ENCODE measurements around the gene TSPEAR. TPM values are rescaled to one million over a fixed set of nuclear protein-coding genes. Genes with fewer than 3 reads are reported as not detected.

Gene TSPEAR
- total RNA-seq, 2 experiments from 2014 or later: not detected

DNA sequence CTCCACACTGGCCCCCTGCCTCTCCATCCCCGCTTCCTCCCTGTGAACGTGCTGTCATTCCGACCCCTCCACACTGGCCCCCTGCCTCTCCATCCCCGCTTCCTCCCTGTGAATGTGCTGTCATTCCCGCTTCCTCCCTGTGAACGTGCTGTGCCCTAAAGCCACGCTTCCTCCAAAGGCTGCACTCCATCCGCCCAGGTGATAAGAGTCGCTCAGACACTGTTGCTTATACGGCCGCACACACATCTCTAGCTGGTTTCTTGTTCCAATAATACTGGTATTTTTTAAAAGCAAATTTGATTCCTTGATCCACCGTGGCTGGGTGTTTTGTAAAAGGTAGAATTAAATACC lies 39.3 kb upstream of the TSPEAR start:
- no peak for TF ChIP-seq CTCF (IDR thresholded peaks at IDR 0.05)
- no peak overlapping the region for H3K4me3 ChIP-seq (ENCODE audit: low read length)
- Mint-ChIP-seq H3K27me3 (peaks cover 7% of the 10 kb centered on the region), H3K36me3 (ENCODE audit: low read depth) (no peaks in the 10 kb centered on the region), H3K27ac (no peak overlapping the region), H3K9me3 (peaks cover 3% of the 10 kb centered on the region), H3K4me1 (ENCODE audit: low read depth) (no peaks in the 10 kb centered on the region), H3K4me3 (no peak overlapping the region)
- peaks cover 0 to 6% of the 10 kb centered on the region in 2 experiments for H3K27me3 ChIP-seq (ENCODE audit: control insufficient read depth in 1 of 2, insufficient read depth in 2 of 2, low read length in 2 of 2)
- no peaks in the 10 kb centered on the region for H3K9me3 ChIP-seq (ENCODE audit: control insufficient read depth in 1 of 2, insufficient read depth in 1 of 2, low read length in 2 of 2)
- no peak for DNase-seq
- H3K27ac ChIP-seq (ENCODE audit: low read depth in 1 of 2, low read length in 2 of 2): no peak overlapping the region
- ChIA-PET CTCF (no interaction called here), POLR2A (no interaction called here)
- no peak for ATAC-seq (ENCODE audit: poor library complexity)
- H3K4me1 ChIP-seq (ENCODE audit: insufficient read depth, low read length): no peaks in the 10 kb centered on the region
- H3K36me3 ChIP-seq (ENCODE audit: insufficient read depth, low read length): no peaks in the 10 kb centered on the region
- intact Hi-C loops (cut with DNase I, micrococcal nuclease): no loop called here

DNA sequence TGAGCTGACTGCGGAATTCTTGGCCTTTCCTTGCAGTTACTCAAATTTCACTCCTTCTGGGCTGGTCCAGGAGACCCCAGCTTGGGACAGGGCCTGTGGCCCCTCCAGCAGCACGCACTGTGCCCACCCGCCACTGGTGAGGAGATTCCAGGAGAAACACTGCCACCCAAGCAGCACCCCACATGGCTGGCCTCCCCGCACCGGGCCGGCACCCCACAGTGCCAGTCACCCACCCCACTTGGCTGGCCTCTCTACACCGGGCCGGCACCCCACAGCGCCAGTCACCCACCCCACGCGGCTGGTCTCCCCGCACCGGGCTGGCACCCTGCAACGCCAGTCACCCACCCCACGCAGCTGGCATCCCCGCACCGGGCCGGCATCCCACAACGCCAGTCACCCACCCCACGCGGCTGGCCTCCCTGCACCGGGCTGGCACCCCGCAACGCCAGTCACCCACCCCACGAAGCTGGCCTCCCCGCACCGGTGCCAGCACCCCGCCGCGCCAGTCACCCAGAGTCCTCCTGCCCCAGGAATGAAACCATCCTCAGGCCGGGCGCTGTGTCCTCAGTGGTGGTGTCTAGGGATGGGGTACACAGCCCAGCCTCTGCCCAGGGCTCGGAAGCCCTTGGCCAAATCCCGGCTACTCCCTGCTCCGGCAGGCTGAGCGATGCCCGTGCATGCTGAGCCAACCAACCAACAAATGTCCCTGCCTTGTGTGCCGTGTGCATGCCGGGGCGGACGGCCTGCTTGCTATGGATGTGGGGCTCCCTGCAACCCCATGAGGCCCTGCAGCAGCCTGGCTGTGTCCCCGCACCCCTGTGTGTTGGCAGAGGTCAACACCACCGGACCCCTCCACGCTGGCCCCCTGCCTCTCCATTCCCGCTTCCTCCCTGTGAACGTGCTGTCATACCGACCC lies 38.6 kb upstream of the TSPEAR start:
- DNase-seq: no peak
- Histone ChIP-seq H3K4me1 (ENCODE audit: insufficient read depth, low read length) (no peaks in the 10 kb centered on the region), H3K27me3 (ENCODE audit: control insufficient read depth in 1 of 2, insufficient read depth in 2 of 2, low read length in 2 of 2) (peaks cover 0 to 6% of the 10 kb centered on the region in 2 experiments), H3K4me3 (ENCODE audit: low read length) (no peak overlapping the region), H3K27ac (ENCODE audit: low read depth in 1 of 2, low read length in 2 of 2) (no peak overlapping the region), H3K36me3 (ENCODE audit: insufficient read depth, low read length) (no peaks in the 10 kb centered on the region), H3K9me3 (ENCODE audit: control insufficient read depth in 1 of 2, insufficient read depth in 1 of 2, low read length in 2 of 2) (no peaks in the 10 kb centered on the region)
- no peak overlapping the region for H3K27ac Mint-ChIP-seq
- ATAC-seq (ENCODE audit: poor library complexity): no peak
- H3K4me1 Mint-ChIP-seq (ENCODE audit: low read depth): no peaks in the 10 kb centered on the region
- no peaks in the 10 kb centered on the region for H3K36me3 Mint-ChIP-seq (ENCODE audit: low read depth)
- H3K27me3 Mint-ChIP-seq: peaks cover 7% of the 10 kb centered on the region
- intact Hi-C loops (cut with DNase I, micrococcal nuclease): no loop called here
- H3K9me3 Mint-ChIP-seq: peaks cover 3% of the 10 kb centered on the region
- POLR2A ChIA-PET: no interaction called here
- CTCF ChIA-PET: no interaction called here
- TF ChIP-seq CTCF (IDR thresholded peaks at IDR 0.05): no peak
- no peak overlapping the region for H3K4me3 Mint-ChIP-seq

- Mint-ChIP-seq H3K27me3 (peaks cover 7% of the 10 kb centered on the region), H3K36me3 (ENCODE audit: low read depth) (no peaks in the 10 kb centered on the region), H3K27ac (no peak overlapping the region), H3K4me1 (ENCODE audit: low read depth) (no peaks in the 10 kb centered on the region), H3K9me3 (no peaks in the 10 kb centered on the region), H3K4me3 (no peak overlapping the region)
- no peak for TF ChIP-seq CTCF (IDR thresholded peaks at IDR 0.05)
- no peak overlapping the region for H3K4me3 ChIP-seq (ENCODE audit: low read length)
- ChIA-PET CTCF (no interaction called here), POLR2A (no interaction called here)
- H3K27ac ChIP-seq (ENCODE audit: low read depth in 1 of 2, low read length in 2 of 2): no peak overlapping the region
- DNase-seq (no peak), ATAC-seq (ENCODE audit: poor library complexity) (no peak)
- intact Hi-C loops (cut with DNase I, micrococcal nuclease): no loop called here
- no peaks in the 10 kb centered on the region for H3K9me3 ChIP-seq (ENCODE audit: control insufficient read depth in 1 of 2, insufficient read depth in 1 of 2, low read length in 2 of 2)
- peaks cover 0 to 6% of the 10 kb centered on the region in 2 experiments for H3K27me3 ChIP-seq (ENCODE audit: control insufficient read depth in 1 of 2, insufficient read depth in 2 of 2, low read length in 2 of 2)
- H3K4me1 ChIP-seq (ENCODE audit: insufficient read depth, low read length): no peaks in the 10 kb centered on the region
- no peaks in the 10 kb centered on the region for H3K36me3 ChIP-seq (ENCODE audit: insufficient read depth, low read length)
Observed at GRCh38 chr21:44749116-44749758, 37.9 kb upstream of the TSPEAR start.
